Effector memory CD8-positive, alpha-beta T cell (primary cell): ENCODE measurements around the gene KRTAP13-1.

ENCODE experiments used
- ATAC-seq: fragments of 150-1000 bp; cut with Tn5 transposase; replicated peaks from 2 replicates; pipeline ENCODE4 v1.10.0; 2021; ENCODE audit warnings: mild to moderate bottlenecking, moderate library complexity
- DNase-seq, 3 experiments: peaks; one replicate each; pipeline ENCODE4 v3.0.0; 2021
- H3K27ac Mint-ChIP-seq, 2 donors: one replicate each; pipeline ENCODE4 v1.8.0; 2022; ENCODE audit warnings: mild to moderate bottlenecking in 2 of 2, mixed read lengths in 2 of 2, moderate library complexity in 2 of 2
- H3K27me3 Mint-ChIP-seq, 2 donors: one replicate each; pipeline ENCODE4 v1.8.0; 2022; ENCODE audit warnings: mixed read lengths in 2 of 2
- H3K36me3 Mint-ChIP-seq: one replicate; pipeline ENCODE4 v1.8.0; 2022; ENCODE audit warnings: mild to moderate bottlenecking, moderate library complexity, mixed read lengths; ENCODE audit not compliant: insufficient read depth
- H3K4me1 Mint-ChIP-seq, 2 donors: one replicate each; pipeline ENCODE4 v1.8.0; 2022; ENCODE audit warnings: low read depth in 2 of 2, mixed read lengths in 2 of 2
- H3K4me3 Mint-ChIP-seq, 2 donors: one replicate each; pipeline ENCODE4 v1.8.0; 2022; ENCODE audit warnings: mild to moderate bottlenecking in 2 of 2, mixed read lengths in 2 of 2, moderate library complexity in 2 of 2
- H3K9me3 Mint-ChIP-seq, 2 donors: one replicate each; pipeline ENCODE4 v1.8.0; 2022; ENCODE audit warnings: mixed read lengths in 2 of 2
- total RNA-seq, 9 experiments: gene quantifications; one replicate each; lab custom pipeline; 2026; lab: John Stamatoyannopoulos, UW

Gene KRTAP13-1
- total RNA-seq: 0 reads per million in 9 experiments

DNA sequence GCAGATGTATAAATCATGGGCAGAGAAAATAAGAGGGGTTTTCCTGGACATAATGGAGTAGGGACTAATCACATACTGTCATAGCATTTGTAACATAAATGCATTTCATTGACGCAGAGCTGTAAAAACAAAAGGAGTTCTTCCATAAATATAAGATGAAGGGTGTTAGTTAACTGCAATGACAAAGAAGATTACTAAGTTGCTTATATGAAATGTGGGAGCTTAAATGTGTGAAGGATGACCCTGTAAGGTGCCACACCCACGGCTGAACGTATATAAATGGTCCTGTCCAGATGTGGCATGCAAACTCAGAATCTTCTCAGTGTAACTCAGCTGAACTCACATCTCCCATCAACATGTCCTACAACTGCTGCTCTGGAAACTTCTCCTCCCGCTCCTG is at the start of gene KRTAP13-1:
TSS of gene KRTAP13-1 (plus strand) at position 301 of the 400 bp plus-strand sequence. CDS start at position 357, 56 bp downstream.
- H3K36me3 Mint-ChIP-seq: no peaks in the 10 kb centered on the region

GRCh38 chr21:30348506-30348905 is 47.3 kb upstream of the KRTAP13-1 start, which contains the start of gene KRTAP23-1:
Gene KRTAP23-1, minus strand, starts transcription at chr21:30348606. Its CDS starts 0 bp downstream, at chr21:30348606.
- no peaks in the 10 kb centered on the region for H3K4me1 Mint-ChIP-seq
- H3K9me3 Mint-ChIP-seq: peaks cover 0 to 2% of the 10 kb centered on the region in 2 donors
- ATAC-seq (no peak), DNase-seq (no peak)
- peaks cover 3% of the 10 kb centered on the region for H3K36me3 Mint-ChIP-seq
- no peaks in the 10 kb centered on the region for H3K27me3 Mint-ChIP-seq
- H3K4me3 Mint-ChIP-seq: no peak within 1 kb of the TSS
- H3K27ac Mint-ChIP-seq: no peak within 1 kb of the TSS

More for the DNA sequence above, at the start of gene KRTAP13-1:
- peaks cover 2 to 7% of the 10 kb centered on the region in 2 donors for H3K9me3 Mint-ChIP-seq
- no peaks in the 10 kb centered on the region for H3K27me3 Mint-ChIP-seq
- H3K4me1 Mint-ChIP-seq: no peaks in the 10 kb centered on the region
- H3K27ac Mint-ChIP-seq: no peak within 1 kb of the TSS
- no peak for ATAC-seq
- no peak within 1 kb of the TSS for H3K4me3 Mint-ChIP-seq
- DNase-seq: no peak

DNA sequence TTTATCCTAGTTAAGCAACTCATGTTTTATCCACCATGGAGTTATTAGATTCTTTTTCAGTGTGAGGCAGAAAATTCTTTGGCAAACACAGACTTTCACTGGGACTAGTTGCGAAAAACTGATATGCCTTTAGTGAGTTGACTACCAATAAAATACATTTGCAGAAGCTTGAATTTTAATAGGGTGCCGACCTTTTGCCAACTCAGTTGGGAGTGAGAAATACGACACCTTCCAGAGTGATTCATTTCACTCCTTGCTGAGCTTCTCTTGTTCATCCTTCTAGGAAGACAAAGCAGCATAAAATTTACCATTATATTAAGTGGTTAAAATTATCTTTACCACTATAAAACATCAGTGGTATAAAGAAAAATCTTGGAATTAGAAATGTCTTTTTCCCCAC is 46.3 kb upstream of the KRTAP13-1 start:
- DNase-seq (no peak), ATAC-seq (no peak)
- Mint-ChIP-seq H3K27me3 (no peaks in the 10 kb centered on the region), H3K36me3 (peaks cover 3% of the 10 kb centered on the region), H3K9me3 (peaks cover 0 to 3% of the 10 kb centered on the region in 2 donors), H3K4me1 (no peaks in the 10 kb centered on the region), H3K4me3 (no peak overlapping the region), H3K27ac (no peak overlapping the region)

- Mint-ChIP-seq H3K4me1 (no peaks in the 10 kb centered on the region), H3K9me3 (peaks cover 0 to 4% of the 10 kb centered on the region in 2 donors), H3K4me3 (no peak overlapping the region), H3K36me3 (peaks cover 3% of the 10 kb centered on the region), H3K27ac (no peak overlapping the region), H3K27me3 (no peaks in the 10 kb centered on the region)
- no peak for DNase-seq
- no peak for ATAC-seq
Measured at GRCh38 chr21:30351534-30351933, 44.3 kb upstream of the KRTAP13-1 start.

DNA sequence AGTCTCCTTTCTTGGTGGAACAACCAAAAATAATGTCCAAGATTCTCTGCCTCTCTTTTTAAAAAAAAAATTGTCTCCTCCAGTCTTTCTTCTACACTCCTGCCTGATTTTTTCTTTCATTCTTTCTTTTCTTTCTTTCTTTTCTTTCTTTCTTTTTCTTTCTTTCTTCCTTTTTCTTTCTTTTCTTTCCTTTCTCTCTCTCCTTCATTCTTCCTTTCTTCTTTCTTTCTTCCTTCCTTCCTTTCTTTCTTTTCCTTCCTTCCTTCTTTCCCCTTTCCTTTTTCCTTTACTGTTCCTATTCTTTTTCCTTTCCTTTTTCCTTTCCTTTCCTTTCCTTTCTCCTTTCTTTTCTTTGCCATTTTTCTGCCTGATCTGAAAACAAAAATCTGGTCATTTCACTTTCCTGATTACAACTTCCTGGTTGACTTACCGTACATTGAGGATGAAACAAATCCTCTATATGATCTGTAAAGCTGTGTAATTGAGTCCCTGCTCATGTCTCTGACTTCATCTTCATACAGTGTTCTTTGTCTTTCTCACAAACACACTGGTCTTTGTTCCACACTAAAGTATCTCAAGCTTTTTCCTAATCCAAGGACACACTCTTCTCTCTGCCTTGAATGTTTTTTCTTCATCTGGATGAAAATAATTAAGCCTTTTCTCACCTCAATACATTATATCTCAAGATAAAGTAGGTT is 41.4 kb upstream of the KRTAP13-1 start:
- ATAC-seq: no peak
- Mint-ChIP-seq H3K36me3 (no peaks in the 10 kb centered on the region), H3K27me3 (no peaks in the 10 kb centered on the region), H3K27ac (no peak overlapping the region), H3K9me3 (peaks cover 0 to 5% of the 10 kb centered on the region in 2 donors), H3K4me1 (no peaks in the 10 kb centered on the region), H3K4me3 (no peak overlapping the region)
- DNase-seq: no peak

- Mint-ChIP-seq H3K27me3 (no peaks in the 10 kb centered on the region), H3K36me3 (no peaks in the 10 kb centered on the region), H3K9me3 (peaks cover 0 to 5% of the 10 kb centered on the region in 2 donors), H3K27ac (no peak overlapping the region), H3K4me3 (no peak overlapping the region), H3K4me1 (no peaks in the 10 kb centered on the region)
- ATAC-seq: no peak
- no peak for DNase-seq
Measured at GRCh38 chr21:30355906-30356305, 39.9 kb upstream of the KRTAP13-1 start.

DNA sequence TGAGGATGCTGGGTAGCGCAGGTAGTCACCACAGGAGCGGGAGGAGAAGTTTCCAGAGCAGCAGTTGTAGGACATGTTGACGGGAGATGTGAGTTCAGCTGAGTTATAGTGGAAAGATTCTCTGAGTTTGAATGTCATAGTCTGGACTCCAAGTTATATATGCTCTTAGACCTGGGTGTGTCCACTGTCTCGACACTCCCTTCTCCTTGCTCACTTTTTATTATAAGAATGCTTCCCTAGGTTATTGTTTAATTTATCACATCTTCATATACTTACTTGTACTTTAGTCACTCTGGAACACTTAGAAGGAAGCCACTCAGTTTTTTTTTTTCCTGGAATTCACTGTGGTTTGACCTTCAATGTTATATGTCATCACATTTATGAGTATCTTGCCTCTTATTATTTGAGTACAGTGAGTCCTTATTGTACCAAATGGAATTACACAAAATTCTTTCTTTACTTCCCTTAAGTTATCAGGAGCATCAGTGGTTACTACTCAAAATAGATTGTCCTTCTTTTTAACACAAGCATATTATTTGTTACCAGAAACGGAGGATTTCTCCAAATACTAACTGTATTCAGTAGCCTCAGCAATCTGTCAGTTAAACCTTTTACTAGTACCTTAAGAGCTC is 23.6 kb upstream of the KRTAP13-1 start, which contains the start of gene KRTAP13-2:
TSS of gene KRTAP13-2 (minus strand) at position 133 of the 632 bp plus-strand sequence. CDS start at position 75, 58 bp downstream.
- DNase-seq (no peak), ATAC-seq (no peak)
- peaks cover 0 to 11% of the 10 kb centered on the region in 2 donors for H3K9me3 Mint-ChIP-seq
- H3K27ac Mint-ChIP-seq: no peak within 1 kb of the TSS
- H3K27me3 Mint-ChIP-seq: no peaks in the 10 kb centered on the region
- H3K4me3 Mint-ChIP-seq: no peak within 1 kb of the TSS
- H3K4me1 Mint-ChIP-seq: no peaks in the 10 kb centered on the region
- no peaks in the 10 kb centered on the region for H3K36me3 Mint-ChIP-seq

DNA sequence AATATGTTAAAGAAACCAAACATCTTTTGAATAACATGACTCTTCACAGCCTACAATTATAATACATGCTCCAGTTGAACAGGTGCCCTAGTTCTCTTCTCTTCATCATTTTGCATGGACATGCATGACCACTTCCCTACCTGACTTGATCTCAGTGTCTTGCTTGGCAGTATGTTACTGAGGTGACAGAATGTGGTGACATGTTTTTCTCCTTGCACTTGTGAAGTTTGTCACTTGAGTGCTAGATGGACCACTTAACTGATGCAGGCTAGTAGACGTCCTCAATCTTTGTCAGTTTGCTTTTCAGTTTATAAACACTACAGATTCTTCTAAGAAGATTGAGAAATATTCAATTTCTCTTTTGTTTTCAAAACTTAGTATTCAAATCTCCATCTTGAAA is 13.6 kb upstream of the KRTAP13-1 start:
- H3K27me3 Mint-ChIP-seq: no peaks in the 10 kb centered on the region
- no peak for DNase-seq
- H3K4me1 Mint-ChIP-seq: no peaks in the 10 kb centered on the region
- H3K4me3 Mint-ChIP-seq: no peak overlapping the region
- no peak for ATAC-seq
- H3K36me3 Mint-ChIP-seq: no peaks in the 10 kb centered on the region
- H3K9me3 Mint-ChIP-seq: peaks cover 7 to 8% of the 10 kb centered on the region in 2 donors
- H3K27ac Mint-ChIP-seq: no peak overlapping the region

DNA sequence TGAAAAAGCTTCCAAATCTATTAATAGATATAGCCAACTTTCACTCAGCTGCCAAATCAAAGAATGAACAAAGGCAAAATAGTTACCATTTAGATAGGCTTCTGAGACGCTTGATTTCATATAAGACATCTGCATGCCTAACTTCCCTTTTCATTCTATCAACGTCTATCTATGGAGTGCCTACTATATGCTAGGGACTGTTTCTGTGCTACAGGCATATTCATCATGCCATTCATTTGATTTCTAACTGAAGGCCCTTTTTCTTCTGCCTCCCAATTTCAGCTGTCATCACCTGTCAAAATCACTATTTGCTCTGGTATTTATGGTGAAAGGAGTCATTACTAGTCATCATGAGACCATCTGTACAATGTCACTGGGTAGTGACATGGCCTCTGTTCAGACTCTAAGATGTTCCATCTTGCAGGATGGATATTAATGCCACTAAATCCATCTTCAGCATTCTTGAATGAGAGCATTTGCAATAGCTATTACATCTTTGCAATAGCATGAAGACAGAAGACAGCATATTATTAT is 4.3 kb upstream of the KRTAP13-1 start:
- no peaks in the 10 kb centered on the region for H3K36me3 Mint-ChIP-seq
- no peak overlapping the region for H3K27ac Mint-ChIP-seq
- DNase-seq: no peak
- H3K27me3 Mint-ChIP-seq: no peaks in the 10 kb centered on the region
- ATAC-seq: no peak
- no peak overlapping the region for H3K4me3 Mint-ChIP-seq
- peaks cover 10 to 11% of the 10 kb centered on the region in 2 donors for H3K9me3 Mint-ChIP-seq
- no peaks in the 10 kb centered on the region for H3K4me1 Mint-ChIP-seq

DNA sequence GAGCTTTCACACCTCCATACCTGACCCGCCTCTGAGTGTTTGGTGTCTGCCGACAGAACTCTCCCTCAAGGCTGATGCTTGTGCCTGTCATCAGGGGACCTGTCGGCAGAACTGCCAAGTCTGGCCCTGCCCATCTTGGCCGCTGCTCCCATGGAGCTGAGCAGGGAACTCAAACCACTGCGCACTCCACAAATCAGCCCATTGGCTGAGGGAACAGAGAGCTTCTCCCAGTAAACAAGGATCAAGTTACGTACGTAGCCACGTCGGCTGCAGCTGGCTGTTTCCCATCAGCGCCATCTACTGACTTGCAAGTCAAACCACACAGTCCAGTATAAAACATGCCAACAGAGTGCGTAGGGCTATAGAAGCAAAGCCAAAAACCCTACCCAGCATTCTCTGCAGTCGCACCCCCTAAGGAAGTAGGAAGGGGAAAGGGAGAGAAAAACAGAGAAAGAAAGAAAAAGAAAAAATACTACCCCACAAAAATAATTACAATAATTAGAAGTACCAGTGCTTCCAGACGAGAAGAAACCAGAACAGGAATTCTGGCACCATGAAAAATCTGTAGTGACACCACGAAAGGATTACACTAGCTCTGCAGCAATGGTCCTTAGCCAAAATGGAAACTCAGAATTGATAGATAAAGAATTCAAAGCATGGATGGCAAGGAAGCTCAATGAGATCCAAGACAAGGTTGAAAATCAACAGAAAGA is 13.1 kb downstream of the KRTAP13-1 start:
- Mint-ChIP-seq H3K4me1 (no peaks in the 10 kb centered on the region), H3K36me3 (no peaks in the 10 kb centered on the region), H3K4me3 (no peak overlapping the region), H3K9me3 (peaks cover 5 to 14% of the 10 kb centered on the region in 2 donors), H3K27ac (no peak overlapping the region), H3K27me3 (no peaks in the 10 kb centered on the region)
- no peak for DNase-seq
- no peak for ATAC-seq

GRCh38 chr21:30415993-30416392 is 20.2 kb downstream of the KRTAP13-1 start:
- Mint-ChIP-seq H3K9me3 (peaks cover 0 to 2% of the 10 kb centered on the region in 2 donors), H3K36me3 (no peaks in the 10 kb centered on the region), H3K27me3 (no peaks in the 10 kb centered on the region), H3K27ac (no peak overlapping the region), H3K4me3 (no peak overlapping the region), H3K4me1 (no peaks in the 10 kb centered on the region)
- DNase-seq (no peak), ATAC-seq (no peak)

DNA sequence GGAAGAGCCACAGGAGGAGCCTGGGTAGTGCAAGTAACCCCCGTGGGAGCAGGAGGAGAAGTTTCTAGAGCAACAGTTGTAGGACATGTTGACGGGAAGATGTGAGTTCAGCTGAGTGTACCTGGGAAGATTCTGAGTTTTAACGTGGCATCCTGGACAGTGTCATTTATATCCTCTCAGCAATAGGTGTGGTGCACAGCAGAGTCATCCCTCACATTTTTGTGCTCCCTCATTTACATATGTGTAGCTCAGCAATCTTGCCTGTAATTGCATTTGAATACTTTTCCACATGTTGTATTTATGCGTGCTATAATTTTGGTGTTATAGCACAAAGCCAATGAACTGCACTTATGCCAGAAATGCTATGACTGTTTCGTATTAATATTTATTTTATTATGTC is 30.0 kb downstream of the KRTAP13-1 start, which contains the start of gene KRTAP13-3:
TSS of gene KRTAP13-3 (minus strand) at position 101 of the 400 bp plus-strand sequence. CDS start at position 87, 14 bp downstream.
- Mint-ChIP-seq H3K27ac (no peak within 1 kb of the TSS), H3K4me3 (no peak within 1 kb of the TSS), H3K4me1 (no peaks in the 10 kb centered on the region), H3K36me3 (no peaks in the 10 kb centered on the region), H3K9me3 (peaks cover 4 to 7% of the 10 kb centered on the region in 2 donors), H3K27me3 (no peaks in the 10 kb centered on the region)
- no peak for DNase-seq
- ATAC-seq: no peak

DNA sequence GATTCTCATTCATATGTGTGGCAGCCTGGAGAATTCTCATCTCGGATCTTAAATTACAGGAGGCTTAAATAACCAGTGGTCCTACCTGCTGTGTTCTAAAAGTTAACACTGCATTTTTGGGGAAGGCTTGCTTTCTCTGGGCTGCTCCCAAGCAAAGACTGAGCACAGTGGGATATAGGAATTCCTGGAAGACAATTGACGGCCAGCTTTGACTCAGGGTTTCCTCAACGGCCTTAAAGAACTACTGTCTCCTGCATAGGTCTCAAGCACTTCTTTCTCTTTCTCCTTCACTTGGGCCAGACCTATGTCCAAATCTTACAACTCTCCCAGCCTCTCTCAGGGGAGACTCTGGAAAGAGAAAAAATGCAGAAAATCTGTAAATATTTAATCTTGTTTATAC is 30.9 kb downstream of the KRTAP13-1 start:
- no peak overlapping the region for H3K27ac Mint-ChIP-seq
- no peak for ATAC-seq
- H3K9me3 Mint-ChIP-seq: peaks cover 7 to 8% of the 10 kb centered on the region in 2 donors
- H3K4me1 Mint-ChIP-seq: no peaks in the 10 kb centered on the region
- DNase-seq: no peak
- H3K4me3 Mint-ChIP-seq: no peak overlapping the region
- H3K27me3 Mint-ChIP-seq: no peaks in the 10 kb centered on the region
- no peaks in the 10 kb centered on the region for H3K36me3 Mint-ChIP-seq
